Adipocyte (in vitro differentiated cells): Measurements from ENCODE around the gene NOXA1.

Experiments used
- DNase-seq: peaks from one replicate; pipeline ENCODE4 v3.0.0-alpha.2; 2015; ENCODE audit warnings: low read depth
- H3K27me3 ChIP-seq: replicated peaks from 2 replicates; pipeline ENCODE4 v1.7.0; 2013; ENCODE audit warnings: mild to moderate bottlenecking, low read length, moderate library complexity; ENCODE audit not compliant: control insufficient read depth, insufficient read depth
- H3K36me3 ChIP-seq: 2 replicates; pipeline ENCODE4 v1.7.0; 2013; ENCODE audit warnings: low read length, mild to moderate bottlenecking, moderate library complexity; ENCODE audit not compliant: control insufficient read depth, insufficient read depth, severe bottlenecking
- H3K4me1 ChIP-seq: 2 replicates; pipeline ENCODE4 v1.7.0; 2013; ENCODE audit warnings: mild to moderate bottlenecking, low read length, moderate library complexity; ENCODE audit not compliant: control insufficient read depth, insufficient read depth
- H3K4me3 ChIP-seq: 2 replicates; pipeline ENCODE4 v1.7.0; 2013; ENCODE audit warnings: mild to moderate bottlenecking, low read length, moderate library complexity
- H3K9ac ChIP-seq: 2 replicates; pipeline ENCODE4 v1.7.0; 2013; ENCODE audit warnings: mild to moderate bottlenecking, low read length, moderate library complexity
- H3K9me3 ChIP-seq: 2 replicates; pipeline ENCODE4 v1.7.0; 2013; ENCODE audit warnings: mild to moderate bottlenecking, low read length, moderate library complexity; ENCODE audit not compliant: control insufficient read depth

The NOXA1 gene

DNA sequence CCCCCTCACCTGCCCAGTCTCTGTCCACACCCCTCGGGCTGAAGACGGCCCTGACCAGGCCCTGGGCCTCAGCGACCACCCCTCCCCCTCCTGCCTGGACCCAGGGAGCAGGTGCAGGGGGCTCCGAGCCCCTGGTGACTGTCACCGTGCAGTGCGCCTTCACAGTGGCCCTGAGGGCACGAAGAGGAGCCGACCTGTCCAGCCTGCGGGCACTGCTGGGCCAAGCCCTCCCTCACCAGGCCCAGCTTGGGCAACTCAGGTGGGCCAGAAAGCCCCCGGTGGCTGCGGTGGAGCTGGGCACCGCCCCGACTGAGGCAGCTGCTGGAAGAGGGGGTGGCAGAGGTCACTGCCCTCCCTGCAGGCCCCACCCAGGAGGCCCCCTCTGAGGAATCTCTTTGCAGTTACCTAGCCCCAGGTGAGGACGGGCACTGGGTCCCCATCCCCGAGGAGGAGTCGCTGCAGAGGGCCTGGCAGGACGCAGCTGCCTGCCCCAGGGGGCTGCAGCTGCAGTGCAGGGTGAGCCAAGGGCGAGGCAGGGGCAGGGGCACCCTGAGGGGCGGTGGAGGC, 10.2 kb downstream of the NOXA1 start:
- Histone ChIP-seq H3K27me3 (peaks cover 13% of the 10 kb centered on the region), H3K9me3 (no peaks in the 10 kb centered on the region), H3K9ac (no peak overlapping the region), H3K4me1 (peaks cover 4% of the 10 kb centered on the region), H3K4me3 (no peak overlapping the region), H3K36me3 (no peaks in the 10 kb centered on the region)
- DNase-seq: no peak

- H3K4me1 ChIP-seq: peaks cover 4% of the 10 kb centered on the region
- H3K27me3 ChIP-seq: peaks cover 15% of the 10 kb centered on the region
- H3K36me3 ChIP-seq: no peaks in the 10 kb centered on the region
- no peaks in the 10 kb centered on the region for H3K9me3 ChIP-seq
- no peak overlapping the region for H3K9ac ChIP-seq
- H3K4me3 ChIP-seq: no peak overlapping the region
- DNase-seq: no peak
Observed at GRCh38 chr9:137433916-137434431, 10.8 kb downstream of the NOXA1 start.

DNA sequence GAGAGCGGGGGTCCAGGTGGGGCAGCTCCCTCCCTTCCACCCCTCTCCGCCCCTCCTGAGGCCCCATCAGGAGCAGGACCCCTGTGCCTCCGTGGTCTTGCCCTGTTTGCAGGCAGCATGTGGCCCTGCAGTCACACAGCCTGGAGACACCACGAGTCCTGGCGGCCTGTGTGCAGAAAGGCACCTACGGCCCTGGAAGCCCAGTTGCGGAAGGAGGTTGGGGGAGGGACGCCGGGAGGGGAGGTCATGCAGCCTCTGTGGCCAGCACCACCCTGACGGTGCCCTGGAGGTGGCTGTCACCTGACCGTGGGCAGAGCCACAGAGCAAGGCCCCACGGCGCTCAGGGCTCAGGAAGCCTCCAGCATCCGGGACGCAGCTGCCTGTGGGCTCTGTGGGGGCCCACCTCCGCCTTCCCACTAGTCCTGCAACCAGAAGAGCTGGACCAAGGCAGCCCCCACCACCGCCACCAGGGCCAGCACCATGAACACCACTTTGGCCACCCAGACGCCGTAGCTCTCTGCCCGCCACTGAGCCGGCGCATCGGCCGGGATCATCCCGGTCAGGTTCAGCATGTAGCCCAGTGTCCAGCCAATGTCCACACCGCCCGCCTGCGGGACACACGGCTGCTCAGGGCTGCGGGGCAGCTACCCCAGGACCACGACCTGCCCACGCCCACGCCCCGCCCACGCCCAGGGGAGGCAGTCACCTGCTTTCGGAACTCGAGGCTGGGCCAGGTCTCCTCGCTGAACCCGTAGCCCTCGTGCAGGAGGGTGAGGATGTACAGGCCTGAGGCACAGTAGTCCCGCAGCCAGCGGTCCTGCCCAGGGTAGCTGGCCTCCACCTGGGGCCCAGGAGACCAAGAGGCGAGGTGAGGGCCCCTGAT, 11.5 kb downstream of the NOXA1 start:
- no peak for DNase-seq
- Histone ChIP-seq H3K9me3 (no peaks in the 10 kb centered on the region), H3K9ac (no peak overlapping the region)

GRCh38 chr9:137435381-137435891, 12.2 kb downstream of the NOXA1 start:
- no peak for DNase-seq
- Histone ChIP-seq H3K9me3 (no peaks in the 10 kb centered on the region), H3K27me3 (peaks cover 17% of the 10 kb centered on the region), H3K4me1 (peaks cover 4% of the 10 kb centered on the region), H3K4me3 (no peak overlapping the region), H3K36me3 (no peaks in the 10 kb centered on the region), H3K9ac (peak overlapping the region; percentile 54)

More for the DNA sequence above, 11.5 kb downstream of the NOXA1 start:
- Histone ChIP-seq H3K36me3 (no peaks in the 10 kb centered on the region), H3K27me3 (peaks cover 17% of the 10 kb centered on the region), H3K4me3 (no peak overlapping the region), H3K4me1 (peaks cover 4% of the 10 kb centered on the region)

DNA sequence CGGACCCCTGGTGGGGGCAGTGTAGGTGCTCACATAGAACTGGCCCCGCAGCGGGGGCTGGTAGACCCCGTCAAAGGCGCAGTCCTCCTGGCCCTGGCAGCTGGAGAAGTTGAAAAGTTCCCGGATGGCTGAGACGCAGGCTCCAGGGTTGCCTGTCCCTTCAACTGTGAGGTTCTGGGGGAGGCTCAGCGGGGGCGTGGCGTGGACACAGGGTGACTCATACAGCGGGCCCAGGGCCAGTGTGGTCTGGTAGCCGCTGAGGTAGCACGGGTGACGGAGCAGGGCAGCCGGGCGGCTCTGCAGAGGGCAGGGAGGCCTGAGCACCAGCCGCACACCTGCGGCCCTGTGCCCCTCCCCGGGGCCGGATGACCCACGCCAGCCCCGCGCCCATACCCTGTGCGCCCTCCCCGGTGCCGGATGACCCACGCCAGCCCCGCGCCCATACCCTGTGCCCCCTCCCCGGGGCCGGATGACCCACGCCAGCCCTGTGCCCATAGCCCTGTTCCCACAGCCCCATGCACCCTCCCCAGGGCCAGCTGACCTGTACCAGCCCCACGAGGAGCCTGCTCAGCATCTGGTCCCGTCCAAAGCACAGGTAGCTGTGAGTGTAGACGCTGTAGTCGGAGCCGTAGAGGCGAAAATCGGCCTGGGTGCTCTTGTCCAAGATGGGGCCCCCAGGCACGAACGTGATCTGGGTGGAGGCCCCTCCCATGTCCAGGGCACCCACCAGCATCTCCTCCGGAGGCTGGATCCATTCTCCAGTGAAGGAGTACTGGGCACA, 13.0 kb downstream of the NOXA1 start:
- no peaks in the 10 kb centered on the region for H3K9me3 ChIP-seq
- no peak overlapping the region for H3K4me3 ChIP-seq
- DNase-seq: peak; percentile 20

DNA sequence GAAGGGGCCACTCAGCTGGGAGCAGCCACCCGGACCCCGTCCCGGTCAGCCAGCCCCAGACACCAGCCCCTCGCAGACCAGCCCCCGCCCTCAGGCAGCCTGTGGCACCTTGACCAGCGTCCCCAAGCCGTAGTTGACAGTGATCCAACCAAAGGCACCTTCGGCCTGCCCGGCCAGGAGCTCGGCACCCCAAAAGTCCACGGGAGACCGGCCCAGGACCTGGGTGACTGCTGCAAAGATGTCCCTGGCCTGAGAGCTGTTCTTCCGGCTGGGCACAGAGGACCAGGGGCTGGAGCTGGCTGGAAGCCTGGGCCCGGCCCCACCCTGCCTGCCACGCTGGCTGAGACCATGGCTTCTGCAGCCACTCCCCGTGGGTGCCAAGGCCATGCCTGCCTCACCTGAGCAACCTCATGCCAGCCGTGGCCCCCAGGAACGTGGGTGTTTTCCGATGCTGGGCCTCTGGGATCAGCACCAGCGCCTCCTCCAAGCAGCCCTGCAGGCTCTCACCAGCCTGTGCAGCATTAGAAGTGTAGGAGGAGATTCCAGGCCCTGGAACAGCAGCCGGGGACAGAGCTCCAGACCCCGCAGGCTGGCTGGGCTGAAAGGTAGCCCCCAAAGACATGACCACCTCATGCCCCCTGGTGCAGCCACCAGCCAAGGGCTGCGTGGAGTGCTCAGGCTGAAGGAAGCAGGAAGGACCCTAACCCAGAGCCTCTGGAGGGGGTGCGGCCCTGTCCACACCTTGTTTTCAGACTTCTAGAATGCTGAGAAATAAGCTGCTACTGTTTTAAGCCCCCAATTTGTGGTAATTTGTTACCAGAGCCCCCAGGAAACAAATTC, 13.8 kb downstream of the NOXA1 start:
- H3K9ac ChIP-seq: no peak overlapping the region
- peaks cover 2% of the 10 kb centered on the region for H3K9me3 ChIP-seq
- no peaks in the 10 kb centered on the region for H3K36me3 ChIP-seq
- H3K4me3 ChIP-seq: no peak overlapping the region
- peaks cover 4% of the 10 kb centered on the region for H3K4me1 ChIP-seq
- DNase-seq: no peak
- peaks cover 19% of the 10 kb centered on the region for H3K27me3 ChIP-seq

More for the DNA sequence above, 13.0 kb downstream of the NOXA1 start:
- Histone ChIP-seq H3K4me1 (peaks cover 4% of the 10 kb centered on the region), H3K9ac (peak overlapping the region; percentile 54), H3K36me3 (no peaks in the 10 kb centered on the region), H3K27me3 (peaks cover 17% of the 10 kb centered on the region)

DNA sequence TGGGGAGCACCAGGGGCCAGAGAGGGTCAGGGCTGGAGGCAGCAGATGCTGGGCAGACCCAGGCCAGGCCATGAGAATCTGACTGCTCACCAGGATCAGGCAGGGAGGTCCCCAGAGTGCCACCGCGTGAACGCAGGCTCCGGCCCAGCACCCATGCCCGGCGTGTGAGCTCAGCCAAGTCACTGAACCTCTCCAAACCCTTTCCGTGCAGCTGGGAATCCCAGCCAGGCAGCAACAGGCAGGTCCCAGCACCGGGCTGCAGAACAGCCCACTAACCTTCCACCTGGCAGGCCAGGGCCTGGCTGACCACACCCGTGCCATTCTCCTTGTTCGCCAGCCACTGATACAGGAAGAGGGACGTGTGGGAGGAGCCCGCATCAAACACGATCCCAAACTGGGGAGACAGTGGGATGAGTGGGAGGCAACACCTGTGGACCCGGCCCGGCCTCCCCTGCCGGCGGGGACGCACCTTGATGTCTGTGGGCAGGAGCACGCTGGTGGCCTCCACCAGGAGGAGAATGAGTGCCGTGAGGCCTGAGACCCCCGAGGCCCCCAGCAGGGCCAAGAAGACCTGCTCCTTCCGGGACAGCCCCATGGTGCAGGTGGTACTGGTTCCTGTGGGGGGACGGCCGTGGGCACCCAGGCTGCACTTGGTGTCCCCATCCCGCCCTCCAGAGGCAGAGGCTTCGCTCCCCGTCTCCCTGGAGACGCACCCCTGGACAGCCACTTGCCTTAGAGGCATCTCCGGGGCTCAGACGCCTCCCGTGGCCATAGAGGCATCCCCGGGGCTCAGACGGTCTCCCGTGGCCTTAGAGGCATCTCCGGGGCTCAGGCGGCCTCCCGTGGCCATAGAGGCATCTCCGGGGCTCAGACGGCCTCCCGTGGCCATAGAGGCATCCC, 14.7 kb downstream of the NOXA1 start:
- DNase-seq: no peak
- H3K36me3 ChIP-seq: no peaks in the 10 kb centered on the region
- H3K9ac ChIP-seq: no peak overlapping the region
- H3K4me3 ChIP-seq: no peak overlapping the region
- H3K9me3 ChIP-seq: peaks cover 5% of the 10 kb centered on the region
- H3K4me1 ChIP-seq: peaks cover 4% of the 10 kb centered on the region
- H3K27me3 ChIP-seq: peaks cover 24% of the 10 kb centered on the region

DNA sequence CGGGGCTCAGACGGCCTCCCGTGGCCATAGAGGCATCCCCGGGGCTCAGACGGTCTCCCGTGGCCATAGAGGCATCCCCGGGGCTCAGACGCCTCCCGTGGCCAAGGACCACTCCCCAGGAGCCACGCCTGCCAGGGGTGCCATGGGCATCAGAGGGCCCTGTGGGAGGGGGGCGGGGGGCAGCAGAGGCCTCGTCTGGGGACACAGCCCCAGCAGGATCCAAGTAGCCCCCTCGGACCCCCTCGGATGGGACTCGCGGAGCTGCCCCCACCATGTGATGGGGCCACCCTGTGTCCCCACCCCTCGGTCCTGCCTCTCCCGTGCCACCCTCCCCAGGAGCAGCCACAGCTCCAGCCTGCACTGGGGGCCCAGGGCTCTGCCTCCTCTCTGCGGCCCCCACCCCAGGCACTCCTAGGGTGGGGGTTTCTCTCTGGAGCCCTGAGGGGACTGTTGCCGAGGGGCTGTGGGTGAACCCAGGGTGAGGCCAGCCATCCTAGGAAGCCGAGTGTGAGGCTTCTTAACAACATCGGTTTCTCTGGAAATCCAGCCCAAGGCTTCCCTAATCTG, 15.5 kb downstream of the NOXA1 start:
- no peaks in the 10 kb centered on the region for H3K36me3 ChIP-seq
- peaks cover 5% of the 10 kb centered on the region for H3K9me3 ChIP-seq
- no peak overlapping the region for H3K9ac ChIP-seq
- no peak overlapping the region for H3K4me3 ChIP-seq
- H3K4me1 ChIP-seq: peaks cover 4% of the 10 kb centered on the region
- DNase-seq: no peak
- H3K27me3 ChIP-seq: peaks cover 24% of the 10 kb centered on the region

DNA sequence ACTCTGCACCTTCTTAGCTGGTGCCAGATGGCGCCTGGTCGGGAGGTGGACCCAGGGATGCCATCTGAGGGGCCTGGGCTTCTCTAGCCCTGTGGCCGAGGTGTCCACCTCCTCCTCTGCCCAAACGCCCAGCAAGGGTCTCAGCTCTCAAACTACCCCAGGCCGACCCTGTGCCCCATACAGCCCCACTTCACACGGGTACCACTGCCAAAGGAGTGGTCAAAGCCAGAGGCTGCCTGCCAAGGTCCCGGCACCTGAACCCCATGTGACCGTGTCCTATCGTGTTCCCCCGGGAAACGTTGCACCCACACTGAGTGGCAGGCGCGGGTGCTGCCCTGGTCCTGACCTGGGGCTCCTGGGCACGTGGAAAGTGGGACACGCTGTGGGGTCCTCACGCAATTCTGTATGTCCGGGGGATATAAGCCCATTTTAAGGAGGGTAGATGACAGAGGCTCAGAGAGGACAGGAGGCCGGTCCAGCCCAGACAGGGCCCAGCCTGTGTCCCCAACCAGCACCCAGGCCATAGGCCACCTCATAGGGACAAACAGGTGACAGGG, 16.0 kb downstream of the NOXA1 start:
- no peak for DNase-seq
- Histone ChIP-seq H3K27me3 (peaks cover 24% of the 10 kb centered on the region), H3K9me3 (peaks cover 5% of the 10 kb centered on the region), H3K4me3 (no peak overlapping the region), H3K9ac (no peak overlapping the region), H3K4me1 (peaks cover 4% of the 10 kb centered on the region), H3K36me3 (no peaks in the 10 kb centered on the region)
